Lower leg skin (tissue), 3 donors: ENCODE data around the gene ELAVL2.

Experiments
- CTCF ChIP-seq, 3 donors: fragments of 450-650 bp; IDR thresholded peaks; one replicate each; pipeline ENCODE4 v1.5.1; 2016; ENCODE audit warnings: antibody characterized with exemption in 3 of 3, mild to moderate bottlenecking in 3 of 3, moderate library complexity in 2 of 3
- POLR2A ChIP-seq, 2 donors: fragments of 450-650 bp; IDR thresholded peaks; one replicate each; pipeline ENCODE4 v1.6.1; 2016 to 2017; ENCODE audit warnings: antibody characterized with exemption in 2 of 2, mild to moderate bottlenecking in 1 of 2, moderate library complexity in 1 of 2

GRCh38 chr9:23799521-23799920 lies 26.5 kb downstream of the ELAVL2 start:
- TF ChIP-seq CTCF (IDR thresholded peaks at IDR 0.05) (no peak), POLR2A (IDR thresholded peaks at IDR 0.05) (no peak)
